Lung microvascular endothelial cell (primary cell): Measurements from ENCODE around the gene GRM3. TPM values are rescaled to one million over a fixed set of nuclear protein-coding genes. Genes with fewer than 3 reads are reported as not detected.
A peak's percentile ranks its signal among the peaks of the same experiment; 100 is the strongest.

Experiments
- DNase-seq, 2 donors: peaks; one replicate each; pipeline versions ENCODE4 v3.0.0 to v3.0.0-alpha.2; 2010; ENCODE audit warnings: low read depth in 2 of 2
- total RNA-seq: library from RNA; depleted of rRNA; stranded (reverse); fragments of >200 nt; gene quantifications from 2 replicates; pipeline ENCODE4 v1.2.1, GENCODE V29; 2014

The GRM3 gene
- total RNA-seq, 1 donor from 2014 or later = not detected

DNA sequence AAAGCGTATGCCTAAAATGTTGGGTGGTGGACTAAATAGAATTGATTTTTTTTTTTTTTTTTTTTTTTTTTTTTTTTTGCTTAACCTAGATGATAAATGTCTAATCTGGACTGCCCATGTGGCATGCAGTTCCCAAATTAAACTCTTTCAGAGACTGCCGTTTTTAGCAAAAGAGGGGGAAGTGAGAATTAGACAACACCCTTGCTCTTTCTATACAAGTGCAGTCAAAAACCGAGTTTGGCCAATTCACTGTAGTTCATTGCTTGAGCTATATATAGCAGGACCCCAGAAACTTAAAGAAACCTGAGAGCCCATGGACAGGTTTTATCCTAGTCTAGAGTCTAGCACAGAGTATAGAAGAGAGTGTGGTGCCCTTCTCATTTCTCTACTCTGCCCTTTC lies 141.9 kb downstream of the GRM3 start:
- DNase-seq = no peak

DNA sequence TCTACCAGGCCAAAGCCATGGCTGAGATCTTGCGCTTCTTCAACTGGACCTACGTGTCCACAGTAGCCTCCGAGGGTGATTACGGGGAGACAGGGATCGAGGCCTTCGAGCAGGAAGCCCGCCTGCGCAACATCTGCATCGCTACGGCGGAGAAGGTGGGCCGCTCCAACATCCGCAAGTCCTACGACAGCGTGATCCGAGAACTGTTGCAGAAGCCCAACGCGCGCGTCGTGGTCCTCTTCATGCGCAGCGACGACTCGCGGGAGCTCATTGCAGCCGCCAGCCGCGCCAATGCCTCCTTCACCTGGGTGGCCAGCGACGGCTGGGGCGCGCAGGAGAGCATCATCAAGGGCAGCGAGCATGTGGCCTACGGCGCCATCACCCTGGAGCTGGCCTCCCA lies 142.7 kb downstream of the GRM3 start:
- no peak for DNase-seq

DNA sequence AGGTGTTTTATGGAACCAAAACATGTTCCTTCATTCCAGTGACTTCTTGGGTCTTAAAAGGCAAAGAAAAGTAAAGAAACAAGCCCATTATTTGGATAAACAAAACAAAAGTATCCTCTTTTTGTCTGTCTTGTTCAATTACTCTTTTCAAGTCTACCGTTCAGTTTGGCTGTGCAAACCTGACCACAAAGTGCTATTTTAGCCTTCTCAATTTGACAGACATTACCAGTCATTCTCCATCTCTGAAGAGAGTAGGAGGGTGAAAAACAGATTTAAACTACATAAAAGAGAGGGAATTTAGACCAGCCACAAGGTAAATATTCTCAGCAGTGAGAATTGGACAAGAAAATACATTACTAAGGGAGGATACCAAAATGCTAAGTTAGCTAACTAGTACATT lies 145.2 kb downstream of the GRM3 start:
- no peak for DNase-seq

DNA sequence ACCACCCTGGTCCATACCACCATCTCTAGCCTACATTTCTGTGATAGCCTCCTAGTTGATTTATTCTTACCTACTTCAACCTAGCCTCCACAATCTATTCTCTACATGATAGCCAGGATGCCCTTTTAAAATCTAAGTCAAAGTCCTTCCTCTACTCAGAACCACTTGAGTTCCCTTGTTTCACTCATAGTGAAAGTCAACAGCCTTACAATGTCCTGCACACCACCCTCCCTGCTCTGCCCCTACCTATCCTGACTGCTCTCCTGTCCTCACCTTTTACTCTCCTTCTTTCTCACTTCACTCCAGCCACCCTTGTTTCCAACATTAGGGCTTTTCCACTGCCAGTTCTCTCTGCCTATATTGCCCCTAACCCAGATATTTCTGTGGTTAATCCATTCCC lies 146.7 kb downstream of the GRM3 start:
- no peak for DNase-seq

DNA sequence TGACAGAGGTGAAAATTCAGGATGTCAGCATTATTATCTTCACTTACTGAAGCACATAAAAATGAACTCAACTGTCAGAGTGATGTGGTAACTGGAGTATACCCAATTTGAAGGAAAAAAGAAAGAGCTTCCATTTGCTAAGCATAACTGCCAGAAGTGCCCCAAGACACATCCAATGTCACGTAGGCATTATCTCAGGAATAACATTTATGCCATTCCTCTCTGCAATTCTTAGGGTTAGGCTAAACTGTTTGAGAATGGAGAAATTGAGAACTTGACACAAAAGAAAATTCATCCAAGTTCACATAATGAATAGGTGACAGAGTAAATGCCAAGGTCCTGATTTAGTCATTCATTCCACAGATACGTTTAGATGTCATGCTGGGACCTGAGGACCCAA lies 148.6 kb downstream of the GRM3 start:
- no peak for DNase-seq

DNA sequence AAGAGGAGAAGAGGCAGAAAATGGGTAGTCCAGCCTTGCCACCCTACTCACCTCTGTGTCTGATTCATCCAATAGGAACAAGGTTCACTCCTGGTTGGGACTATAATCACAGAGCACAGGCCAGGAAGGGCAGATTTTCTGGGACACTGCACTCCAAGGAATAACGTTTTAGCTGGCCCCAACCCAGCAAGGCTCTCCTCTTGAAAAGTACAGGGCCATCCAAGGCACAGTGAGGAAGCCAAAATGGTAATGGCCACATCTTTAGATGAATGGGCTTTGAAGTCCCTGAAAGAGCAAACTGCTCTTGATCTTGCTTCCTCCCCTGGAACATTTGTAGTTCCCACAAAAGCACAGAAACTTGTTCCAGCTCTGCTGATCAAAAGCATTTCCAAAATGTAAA lies 149.4 kb downstream of the GRM3 start:
- DNase-seq = no peak

DNA sequence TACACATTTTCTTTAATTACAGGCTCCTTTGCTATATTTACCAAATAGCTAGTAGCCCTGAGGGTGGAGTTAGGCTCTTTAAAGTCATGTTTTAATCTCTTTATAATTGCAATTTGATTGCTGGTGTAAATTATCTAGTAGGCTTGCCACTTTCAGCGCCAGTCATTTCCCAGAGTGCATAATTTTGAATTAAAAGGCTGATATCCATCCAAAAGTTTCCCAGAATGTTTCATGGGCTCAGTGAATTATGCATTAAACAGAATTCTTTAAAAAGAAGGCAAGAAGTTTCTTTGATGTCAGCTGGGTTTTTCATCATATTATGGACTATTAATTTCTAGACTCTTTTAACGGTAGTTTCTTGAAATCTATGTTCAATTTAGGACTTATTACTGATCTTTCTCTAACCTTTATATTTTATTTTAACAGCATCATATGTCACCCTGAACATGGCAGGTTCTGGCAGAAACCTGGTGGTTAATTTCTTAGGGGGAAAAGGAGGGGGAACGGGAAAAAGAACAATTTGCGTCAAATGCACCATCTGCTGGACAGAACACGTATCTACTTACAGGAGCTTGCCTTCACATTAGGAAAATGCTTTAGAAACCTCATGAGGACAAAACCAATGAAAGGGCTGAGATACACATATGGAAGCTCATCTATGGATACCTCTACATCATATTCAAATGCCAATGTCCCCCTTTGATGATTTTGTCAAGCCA lies 171.1 kb downstream of the GRM3 start:
- peak; percentile 12 to 44 for DNase-seq

DNA sequence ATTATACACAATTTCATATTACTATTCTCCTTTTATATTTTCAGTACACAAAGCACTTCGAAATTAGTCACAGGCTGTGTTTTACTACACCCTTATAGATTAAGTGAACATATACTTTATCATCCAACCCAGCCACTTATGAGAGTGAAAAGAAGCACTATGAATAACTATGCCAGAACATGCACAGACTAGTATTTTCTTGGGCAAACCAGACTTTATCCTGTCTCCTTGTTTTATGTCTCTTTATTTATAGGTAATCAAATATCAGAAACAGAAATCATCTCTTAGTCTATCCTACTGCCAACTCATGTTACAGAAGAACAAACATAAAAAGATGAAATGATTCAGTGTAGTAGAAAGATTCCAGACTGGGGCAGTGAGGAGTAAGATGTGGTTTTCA lies 171.8 kb downstream of the GRM3 start:
- no peak for DNase-seq

DNA sequence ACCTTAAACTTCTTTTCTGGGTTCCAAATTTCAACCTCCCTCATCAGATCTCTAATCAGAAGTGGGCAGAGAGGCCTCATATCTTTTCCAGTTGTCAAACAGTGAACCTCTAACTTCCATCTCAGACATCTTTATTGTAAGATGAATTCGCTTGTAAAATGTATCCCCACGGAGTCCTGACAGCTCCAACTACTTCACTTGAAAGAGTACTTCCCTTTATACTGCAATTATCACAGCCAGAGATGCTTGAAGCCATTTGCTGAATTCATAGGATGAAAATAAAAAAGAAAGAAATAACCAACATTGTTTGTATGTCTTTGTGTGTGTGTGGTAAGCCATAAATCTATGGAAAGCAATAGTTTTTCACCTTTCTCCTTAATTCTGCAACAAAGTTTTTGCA lies 175.2 kb downstream of the GRM3 start:
- DNase-seq = no peak

DNA sequence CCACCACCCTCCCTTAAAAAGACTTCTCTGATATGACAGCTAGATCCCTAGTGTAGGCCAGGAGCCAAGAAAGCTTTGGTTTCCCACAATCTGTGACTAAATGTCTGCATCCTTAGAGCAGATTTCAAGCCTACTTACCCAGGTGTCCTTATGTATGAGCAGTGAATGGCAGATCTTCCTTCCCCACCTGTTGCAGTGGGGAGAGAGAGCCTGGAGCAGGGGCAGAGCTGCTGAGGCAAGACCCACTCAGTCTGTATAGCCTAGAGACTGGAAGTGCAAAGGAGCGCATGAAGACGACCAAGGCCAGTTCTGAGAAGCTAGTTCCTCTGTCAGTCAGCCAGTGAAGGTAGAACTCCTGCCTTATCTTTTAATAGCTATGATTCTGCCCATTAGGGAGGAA lies 180.1 kb downstream of the GRM3 start:
- DNase-seq = no peak

DNA sequence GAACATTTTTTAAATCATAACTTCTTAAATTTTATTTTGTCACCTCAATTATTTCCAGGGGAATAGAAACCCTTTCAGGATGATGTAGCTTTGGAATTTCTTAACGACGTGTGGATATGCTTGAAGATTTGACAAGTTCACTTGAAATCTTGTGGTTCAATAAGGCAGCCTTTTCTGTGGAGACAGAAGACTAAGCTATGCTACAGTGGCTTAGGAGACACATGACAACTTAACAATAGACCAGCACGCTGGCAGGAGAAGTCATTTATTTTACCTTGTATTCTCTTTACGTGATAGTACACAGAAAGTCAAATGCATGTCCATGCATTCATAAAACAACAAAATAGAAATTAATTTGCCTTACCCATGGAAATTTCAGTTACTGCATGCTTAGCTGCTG lies 181.6 kb downstream of the GRM3 start:
- no peak for DNase-seq

DNA sequence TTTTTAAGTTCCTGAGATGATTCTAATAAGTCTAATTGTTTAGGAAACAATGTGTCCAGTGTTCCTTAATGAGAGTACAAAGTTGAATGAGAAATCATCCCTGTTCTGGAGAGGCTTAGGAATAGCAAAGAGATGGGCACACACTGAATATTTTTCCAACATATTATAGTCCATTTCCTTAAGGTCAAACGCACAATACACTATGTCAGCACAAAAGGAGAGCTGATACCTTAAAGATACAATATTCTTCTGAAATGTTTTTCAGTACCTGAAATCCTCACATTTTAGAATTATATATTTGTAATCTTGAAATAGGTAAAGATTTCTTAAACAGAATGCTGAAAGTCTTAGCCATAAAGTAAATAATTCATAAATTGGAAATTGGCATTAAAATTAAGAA lies 183.2 kb downstream of the GRM3 start:
- no peak for DNase-seq

DNA sequence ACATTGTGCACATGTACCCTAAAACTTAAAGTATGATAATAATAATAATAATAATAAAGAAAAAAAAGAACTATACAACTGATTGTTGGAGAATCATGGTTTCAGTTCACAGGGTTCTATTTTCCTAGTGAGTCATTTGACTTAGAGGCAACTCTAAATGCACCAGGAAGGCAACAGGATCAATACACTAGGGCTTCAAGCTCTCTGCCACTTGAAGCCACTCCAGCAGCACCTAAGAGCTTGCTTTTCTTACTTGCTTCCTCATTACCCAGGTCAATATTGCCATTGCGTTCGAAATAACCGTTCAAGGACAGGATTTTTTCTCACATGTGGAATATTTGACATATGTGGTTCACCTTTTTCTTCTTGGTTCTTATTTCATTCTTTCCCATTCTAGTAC lies 189.7 kb downstream of the GRM3 start:
- DNase-seq = no peak

DNA sequence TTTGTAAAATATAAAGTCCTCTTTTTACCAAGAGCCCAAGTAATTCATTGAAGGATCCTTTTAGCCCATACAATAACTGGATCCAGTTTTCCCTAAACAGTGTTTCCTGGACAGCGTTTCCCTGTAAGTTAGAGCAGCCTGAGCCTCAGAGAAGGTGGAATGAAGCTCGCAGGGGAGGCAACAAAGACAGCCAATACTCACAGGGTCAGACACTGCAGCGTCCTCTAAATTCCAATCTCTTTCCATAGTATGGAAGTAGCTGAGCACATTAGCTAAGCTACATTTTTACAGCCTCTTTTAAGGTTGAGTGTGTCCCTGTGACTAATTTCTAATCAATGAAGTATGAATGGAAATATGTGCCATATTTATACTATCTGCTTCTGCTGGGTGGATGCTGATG lies 193.5 kb downstream of the GRM3 start:
- no peak for DNase-seq

DNA sequence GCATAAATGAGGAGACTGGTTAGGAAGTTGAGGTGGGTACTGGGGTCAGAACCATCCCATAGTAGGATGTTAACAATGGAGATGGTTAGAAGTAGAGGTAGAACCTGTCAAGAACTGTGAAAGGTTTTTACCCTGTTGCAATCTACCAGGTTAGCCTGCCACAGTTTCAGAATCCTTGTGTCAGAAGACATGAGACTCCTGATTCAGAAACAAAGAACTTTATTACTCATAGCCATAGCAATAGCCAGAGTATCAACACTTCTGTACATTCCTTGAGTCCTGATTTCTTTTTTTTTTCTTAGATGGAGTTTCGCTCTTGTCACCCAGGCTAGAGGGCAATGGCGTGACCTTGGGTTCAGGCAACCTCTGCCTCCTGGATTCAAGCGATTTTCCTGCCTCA lies 200.9 kb downstream of the GRM3 start:
- DNase-seq = no peak

DNA sequence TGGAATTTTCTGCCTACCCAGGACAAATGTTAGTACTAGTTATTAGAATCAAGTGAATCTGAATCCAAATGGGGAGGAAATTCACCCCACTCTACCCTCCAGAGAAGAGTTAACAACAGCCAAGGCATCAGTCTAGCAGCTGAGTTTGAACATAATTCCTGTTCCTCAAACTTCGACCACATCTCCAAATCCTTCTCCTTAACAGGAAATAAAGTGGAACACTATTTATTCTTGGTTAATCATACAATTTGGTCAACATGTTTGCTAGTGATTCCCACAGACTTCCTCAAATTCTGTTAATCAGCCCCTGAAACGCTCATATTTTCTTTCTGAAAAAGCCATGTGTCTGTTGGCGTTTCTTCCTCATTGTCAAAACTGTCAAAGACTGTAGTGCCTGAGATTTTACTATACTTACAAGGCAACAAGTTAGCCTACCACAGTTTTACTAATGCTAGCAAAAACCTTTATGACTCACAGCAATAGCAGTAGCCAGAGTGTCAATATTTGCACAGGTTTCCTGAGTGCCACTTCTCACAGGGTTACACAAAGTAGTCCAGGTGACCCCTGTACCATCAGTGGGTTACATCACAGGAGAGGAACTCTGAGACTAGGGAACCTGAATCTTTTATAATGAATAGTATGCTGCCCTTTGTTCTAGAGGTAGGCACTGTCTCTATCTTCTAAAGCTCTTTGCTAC lies 202.9 kb downstream of the GRM3 start:
- no peak for DNase-seq

DNA sequence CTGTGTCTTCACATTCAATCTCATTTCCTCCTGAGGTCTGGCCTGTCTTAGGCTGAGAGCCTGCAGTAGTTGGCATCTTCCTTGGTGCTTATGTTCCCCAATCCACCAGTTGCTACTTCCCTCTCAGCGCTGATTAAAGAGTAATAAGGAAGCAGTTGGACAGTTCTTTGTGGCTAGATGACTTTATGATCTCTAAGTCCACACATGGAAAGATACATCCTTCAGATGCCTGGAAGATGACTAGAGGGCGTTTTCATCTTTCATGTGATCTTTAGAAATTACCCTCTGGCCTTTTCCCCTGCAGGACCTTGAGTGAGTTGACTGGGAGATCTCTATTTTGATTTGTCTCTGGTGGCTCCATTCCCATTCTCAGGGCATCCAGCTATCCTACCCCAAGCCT lies 204.5 kb downstream of the GRM3 start:
- no peak for DNase-seq

DNA sequence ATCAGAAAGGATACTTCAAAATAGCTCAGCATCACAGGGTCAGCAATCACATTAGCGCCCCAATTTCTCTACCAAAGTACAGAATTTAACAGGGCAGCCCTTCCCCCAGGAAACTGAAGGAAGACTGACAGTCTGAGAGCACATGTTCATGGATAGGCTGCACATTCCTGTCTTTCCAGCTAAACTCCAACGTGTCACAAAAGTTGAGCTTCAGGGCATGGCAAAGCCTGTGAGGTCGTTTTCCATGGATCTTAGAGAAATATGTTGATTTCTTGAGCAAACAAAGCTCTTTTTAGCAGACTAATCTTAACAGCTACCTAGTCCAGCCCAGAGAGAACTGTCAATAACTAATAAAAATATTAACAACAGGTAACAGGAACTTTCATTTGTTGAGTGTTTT lies 207.9 kb downstream of the GRM3 start:
- DNase-seq = no peak

DNA sequence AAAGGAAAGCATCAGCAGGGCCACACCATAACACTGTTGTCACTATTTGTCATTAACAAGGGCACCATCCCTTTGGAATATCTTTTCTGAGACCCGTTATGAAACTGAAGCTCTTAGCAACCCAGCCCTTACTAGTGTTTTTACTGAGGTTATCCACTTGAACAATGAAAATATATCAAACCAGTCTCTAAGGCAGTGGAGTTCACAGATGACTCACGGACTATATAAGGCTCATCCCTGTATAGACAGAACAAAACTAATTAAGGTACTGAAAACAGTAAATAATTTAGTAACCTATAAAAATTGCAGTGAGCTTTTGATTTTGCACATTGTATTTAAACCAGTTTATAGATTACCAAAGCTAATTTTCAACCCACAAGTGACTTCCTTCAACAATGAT lies 219.7 kb downstream of the GRM3 start:
- no peak for DNase-seq

DNA sequence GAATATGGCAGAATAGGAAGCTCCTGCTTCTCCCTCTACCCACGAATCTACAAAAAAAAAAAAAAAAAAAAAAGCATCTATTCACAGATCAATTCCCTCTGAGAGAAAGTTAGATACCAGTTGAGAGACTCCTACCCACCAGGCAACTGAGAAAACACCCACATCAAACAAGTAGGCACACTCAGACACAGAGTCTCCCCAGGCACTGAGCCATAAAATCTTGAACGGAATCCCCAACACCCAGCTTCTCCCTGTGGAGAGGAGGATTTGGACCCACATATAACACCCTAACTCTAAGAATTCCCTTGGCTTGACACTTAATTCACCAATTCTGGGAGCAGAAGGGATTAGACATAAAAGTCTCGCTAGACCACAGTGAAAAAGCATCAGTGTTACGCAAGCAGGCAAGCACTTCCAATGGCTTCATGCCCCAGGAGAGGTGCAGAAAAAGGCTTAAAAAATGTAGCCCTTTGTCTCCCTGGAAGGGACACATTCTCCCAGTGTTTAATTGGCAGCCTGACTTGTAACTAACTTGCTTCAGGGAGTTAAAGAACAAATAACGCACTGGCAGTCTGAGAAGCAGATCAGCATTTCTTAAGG lies 223.6 kb downstream of the GRM3 start:
- no peak for DNase-seq

DNA sequence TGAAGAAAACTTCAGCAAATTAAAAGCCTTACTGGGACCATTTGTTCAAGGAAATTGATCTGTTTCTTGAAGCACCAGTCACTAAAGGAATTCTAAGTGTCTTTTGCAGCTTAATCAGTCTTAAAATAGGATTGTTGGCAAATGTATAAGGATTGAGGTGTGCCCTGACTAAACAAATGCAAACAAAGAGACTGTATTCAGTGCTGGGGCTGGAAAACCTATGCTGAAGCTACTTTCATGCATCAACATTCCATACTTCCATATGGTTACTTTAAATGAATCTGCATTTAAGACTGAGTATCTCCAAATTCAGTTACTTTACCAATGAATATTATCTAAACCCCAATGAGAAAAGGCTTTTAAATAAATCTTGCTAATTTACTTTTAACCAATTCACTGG lies 232.4 kb downstream of the GRM3 start:
- DNase-seq = no peak

DNA sequence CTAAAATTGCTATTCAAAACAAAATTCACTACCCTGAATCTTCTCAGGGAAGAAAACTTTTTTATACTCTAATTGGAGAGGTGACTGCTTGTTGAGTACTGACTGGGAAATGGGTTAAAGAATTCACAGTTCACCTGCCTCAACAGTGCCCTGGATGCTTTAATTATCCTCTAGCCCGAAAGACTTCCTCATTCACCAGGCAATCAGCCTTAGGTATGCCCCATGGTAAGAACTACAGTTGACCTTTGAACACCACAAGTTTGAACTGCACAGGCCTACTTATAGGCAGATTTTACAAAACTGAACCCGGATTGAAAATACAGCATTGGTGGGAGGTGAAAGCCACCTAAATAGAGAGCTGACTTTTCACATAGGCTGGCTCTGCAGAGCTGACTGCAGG lies 240.4 kb downstream of the GRM3 start:
- DNase-seq = no peak

DNA sequence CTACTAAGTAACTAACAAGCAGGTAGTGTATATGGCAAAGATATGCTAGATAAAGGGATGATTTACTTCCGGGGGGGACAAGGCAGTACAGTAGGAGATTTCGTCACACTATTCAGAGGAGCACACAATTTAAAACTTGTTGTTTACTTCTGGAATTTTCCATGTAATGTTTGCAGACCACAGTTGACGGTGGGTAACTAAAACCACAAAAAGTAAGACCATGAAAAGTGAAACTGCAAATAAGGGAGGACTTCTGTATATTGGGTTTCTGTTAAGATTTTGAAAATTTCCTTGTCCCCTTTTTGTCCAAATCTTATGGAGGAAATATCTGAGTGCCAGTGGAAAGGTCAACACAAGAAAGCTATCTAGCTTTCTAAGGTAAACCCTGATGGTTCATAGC lies 245.8 kb downstream of the GRM3 start:
- DNase-seq = no peak
